ENCODE data around the gene CRYL1.

CRYL1 gene

GRCh38 chr13:20431080-20431479 is 94.6 kb downstream of the CRYL1 start:
- no peak overlapping the region for H3K4me3 ChIP-seq (ENCODE audit: low read depth, low read length)
- peak; percentile 56 for DNase-seq (ENCODE audit: low read depth)
- TF ChIP-seq POLR2A (IDR thresholded peaks at IDR 0.05; ENCODE audit: extremely low read depth, insufficient read length) (no peak), CTCF (IDR thresholded peaks at IDR 0.05; ENCODE audit: low read depth, low read length) (no peak), MAX (IDR thresholded peaks at IDR 0.05; ENCODE audit: low read depth, low read length) (no peak), MYC (IDR thresholded peaks at IDR 0.05; ENCODE audit: low read depth, low read length) (no peak)

GRCh38 chr13:20430296-20430695 is 95.4 kb downstream of the CRYL1 start:
- H3K4me3 ChIP-seq (ENCODE audit: low read depth, low read length), result no peak overlapping the region
- no peak for TF ChIP-seq MYC (IDR thresholded peaks at IDR 0.05; ENCODE audit: low read depth, low read length)
- no peak for TF ChIP-seq POLR2A (IDR thresholded peaks at IDR 0.05; ENCODE audit: extremely low read depth, insufficient read length)
- TF ChIP-seq CTCF (IDR thresholded peaks at IDR 0.05; ENCODE audit: low read depth, low read length), result no peak
- no peak for TF ChIP-seq MAX (IDR thresholded peaks at IDR 0.05; ENCODE audit: low read depth, low read length)
- no peak for DNase-seq (ENCODE audit: low read depth)

- TF ChIP-seq MYC (IDR thresholded peaks at IDR 0.05; ENCODE audit: low read depth, low read length), result no peak
- no peak for TF ChIP-seq MAX (IDR thresholded peaks at IDR 0.05; ENCODE audit: low read depth, low read length)
- no peak for TF ChIP-seq CTCF (IDR thresholded peaks at IDR 0.05; ENCODE audit: low read depth, low read length)
- TF ChIP-seq POLR2A (IDR thresholded peaks at IDR 0.05; ENCODE audit: extremely low read depth, insufficient read length), result no peak
- no peak overlapping the region for H3K4me3 ChIP-seq (ENCODE audit: low read depth, low read length)
- DNase-seq (ENCODE audit: low read depth), result no peak
Measured at GRCh38 chr13:20429682-20430081, 96.0 kb downstream of the CRYL1 start.

GRCh38 chr13:20428666-20429644 is 96.7 kb downstream of the CRYL1 start:
- TF ChIP-seq POLR2A (IDR thresholded peaks at IDR 0.05; ENCODE audit: extremely low read depth, insufficient read length), result no peak
- TF ChIP-seq CTCF (IDR thresholded peaks at IDR 0.05; ENCODE audit: low read depth, low read length), result no peak
- no peak for TF ChIP-seq MAX (IDR thresholded peaks at IDR 0.05; ENCODE audit: low read depth, low read length)
- no peak for TF ChIP-seq MYC (IDR thresholded peaks at IDR 0.05; ENCODE audit: low read depth, low read length)
- no peak overlapping the region for H3K4me3 ChIP-seq (ENCODE audit: low read depth, low read length)
- DNase-seq (ENCODE audit: low read depth), result no peak

GRCh38 chr13:20426766-20427448 is 98.8 kb downstream of the CRYL1 start:
- TF ChIP-seq MAX (IDR thresholded peaks at IDR 0.05; ENCODE audit: low read depth, low read length) (no peak), CTCF (IDR thresholded peaks at IDR 0.05; ENCODE audit: low read depth, low read length) (no peak), POLR2A (IDR thresholded peaks at IDR 0.05; ENCODE audit: extremely low read depth, insufficient read length) (no peak), MYC (IDR thresholded peaks at IDR 0.05; ENCODE audit: low read depth, low read length) (no peak)
- DNase-seq (ENCODE audit: low read depth), result no peak

More at GRCh38 chr13:20426766-20427448, 98.8 kb downstream of the CRYL1 start:
- H3K4me3 ChIP-seq (ENCODE audit: low read depth, low read length), result no peak overlapping the region

Data from NB4 (cell line).